Colonic mucosa (tissue), 4 donors: ENCODE data around the gene TMEM255A. TPM values are rescaled to one million over a fixed set of nuclear protein-coding genes. Genes with fewer than 3 reads are reported as not detected.

Experiments
- DNase-seq: peaks from one replicate; pipeline ENCODE4 v3.0.0-alpha.2; 2020
- H3K27ac ChIP-seq: fragments of 200-600 bp; one replicate; pipeline ENCODE4 v1.8.0; 2021
- H3K27me3 ChIP-seq: fragments of 200-600 bp; one replicate; pipeline ENCODE4 v1.8.0; 2021
- H3K36me3 ChIP-seq: fragments of 200-600 bp; one replicate; pipeline ENCODE4 v1.8.0; 2021
- H3K4me1 ChIP-seq: fragments of 200-600 bp; one replicate; pipeline ENCODE4 v1.8.0; 2021; ENCODE audit warnings: mild to moderate bottlenecking
- H3K4me3 ChIP-seq: fragments of 200-600 bp; one replicate; pipeline ENCODE4 v1.8.0; 2021
- H3K9ac ChIP-seq, 2 donors: one replicate each; pipeline ENCODE4 v1.7.0; 2013; ENCODE audit warnings: control low read depth in 2 of 2, low read depth in 2 of 2, low read length in 2 of 2
- H3K9me3 ChIP-seq: fragments of 200-600 bp; one replicate; pipeline ENCODE4 v1.8.0; 2021
- intact Hi-C: fragments of 100-400 bp; cut with DNase I; formaldehyde crosslinking; loops from one replicate; pipeline ENCODE4 v1.14.1; 2022
- total RNA-seq, 2 donors: library from RNA; stranded (reverse); fragmentation: NEBNext Ultra II Directional in 1 of 2; extraction: Animal tissue kit (Norgen Biotek cat#: 25700) in 1 of 2; gene quantifications; one replicate each; pipeline ENCODE4 v1.2.1, GENCODE V29; 2021
- TF ChIP-seq, protein P1 (sequence below): fragments of 200-600 bp; IDR thresholded peaks from one replicate; pipeline ENCODE4 v1.8.0; 2022; ENCODE audit warnings: antibody characterized with exemption, mild to moderate bottlenecking
- donor health status: healthy.
- donor health status: DM: no; HTN: no; CAD: no.
- donor health status: DM: no; HTN: no; CAD: no.

The TMEM255A gene
- total RNA-seq, 2 donors from 2014 or later, result 1.1 to 2.6 TPM

DNA sequence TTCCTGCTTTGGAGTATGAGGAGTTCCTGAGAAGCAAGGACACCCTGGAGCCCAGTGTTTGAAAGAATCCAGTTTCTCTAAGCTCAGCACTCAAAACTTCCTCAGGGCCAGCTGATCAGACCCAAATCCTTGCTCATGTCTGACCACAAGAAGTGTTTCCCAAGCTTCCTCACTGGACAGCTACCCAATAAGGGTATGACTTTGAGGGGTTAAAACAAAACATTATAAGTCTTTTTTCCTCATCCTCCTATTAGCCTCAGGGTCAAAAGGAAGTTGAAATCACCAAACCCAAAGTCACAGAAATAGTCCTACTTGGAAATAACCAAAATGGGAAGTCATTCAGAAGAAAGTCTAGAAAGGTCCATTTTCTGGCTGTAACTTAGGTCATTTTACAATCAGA is 46.9 kb downstream of the TMEM255A start:
- no peak for DNase-seq
- Histone ChIP-seq H3K9me3 (no peaks in the 10 kb centered on the region), H3K27me3 (no peaks in the 10 kb centered on the region), H3K9ac (no peak overlapping the region), H3K27ac (no peak overlapping the region), H3K36me3 (no peaks in the 10 kb centered on the region), H3K4me3 (no peak overlapping the region), H3K4me1 (no peaks in the 10 kb centered on the region)
- intact Hi-C loops, result no loop called here
- TF ChIP-seq, protein P1, sequence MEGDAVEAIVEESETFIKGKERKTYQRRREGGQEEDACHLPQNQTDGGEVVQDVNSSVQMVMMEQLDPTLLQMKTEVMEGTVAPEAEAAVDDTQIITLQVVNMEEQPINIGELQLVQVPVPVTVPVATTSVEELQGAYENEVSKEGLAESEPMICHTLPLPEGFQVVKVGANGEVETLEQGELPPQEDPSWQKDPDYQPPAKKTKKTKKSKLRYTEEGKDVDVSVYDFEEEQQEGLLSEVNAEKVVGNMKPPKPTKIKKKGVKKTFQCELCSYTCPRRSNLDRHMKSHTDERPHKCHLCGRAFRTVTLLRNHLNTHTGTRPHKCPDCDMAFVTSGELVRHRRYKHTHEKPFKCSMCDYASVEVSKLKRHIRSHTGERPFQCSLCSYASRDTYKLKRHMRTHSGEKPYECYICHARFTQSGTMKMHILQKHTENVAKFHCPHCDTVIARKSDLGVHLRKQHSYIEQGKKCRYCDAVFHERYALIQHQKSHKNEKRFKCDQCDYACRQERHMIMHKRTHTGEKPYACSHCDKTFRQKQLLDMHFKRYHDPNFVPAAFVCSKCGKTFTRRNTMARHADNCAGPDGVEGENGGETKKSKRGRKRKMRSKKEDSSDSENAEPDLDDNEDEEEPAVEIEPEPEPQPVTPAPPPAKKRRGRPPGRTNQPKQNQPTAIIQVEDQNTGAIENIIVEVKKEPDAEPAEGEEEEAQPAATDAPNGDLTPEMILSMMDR, result no peak

DNA sequence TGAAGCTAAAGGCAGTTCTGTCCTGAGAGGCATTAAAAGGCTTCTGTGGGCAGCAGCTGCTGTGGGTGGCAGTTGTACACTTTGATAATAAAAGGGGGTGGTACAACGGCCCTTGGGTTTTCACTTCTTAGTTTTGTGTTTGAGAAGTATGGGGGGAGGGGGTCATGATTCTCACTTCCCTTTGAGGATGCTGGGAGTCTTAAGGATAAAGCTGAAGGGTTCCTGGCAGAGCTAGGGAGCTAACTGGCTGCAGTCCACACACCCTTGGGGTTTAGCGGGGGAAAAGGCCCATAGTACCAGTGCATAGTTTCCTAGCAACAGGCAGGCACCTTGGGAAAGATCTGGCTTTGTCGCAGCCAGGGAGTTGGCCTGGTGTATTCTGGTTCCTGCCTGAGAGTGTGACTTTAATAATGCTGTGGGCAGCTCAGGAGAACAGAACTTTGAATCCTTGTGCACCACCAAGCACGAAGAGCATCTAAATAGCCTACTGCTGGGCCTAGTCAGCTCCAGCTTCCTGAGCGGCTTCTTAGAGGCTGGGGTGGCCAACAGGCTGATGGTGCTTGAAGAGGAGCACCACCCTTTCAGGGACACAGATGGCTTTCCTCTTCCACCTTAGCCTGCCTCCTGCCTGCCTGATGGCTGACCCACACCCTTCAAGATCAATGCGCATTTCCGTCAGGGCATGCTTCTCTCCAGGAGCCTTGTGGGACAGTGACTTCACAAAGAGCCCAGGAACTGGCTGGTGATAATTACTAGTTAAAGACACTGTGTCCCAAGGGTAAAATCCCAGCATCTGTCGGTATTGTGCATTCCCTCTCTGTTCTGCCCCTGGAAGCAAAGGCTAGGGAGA is 48.2 kb downstream of the TMEM255A start:
- H3K27me3 ChIP-seq, result no peaks in the 10 kb centered on the region
- TF ChIP-seq, protein P1, result no peak
- H3K27ac ChIP-seq, result no peak overlapping the region
- no peaks in the 10 kb centered on the region for H3K9me3 ChIP-seq
- DNase-seq, result no peak
- H3K36me3 ChIP-seq, result no peaks in the 10 kb centered on the region
- H3K9ac ChIP-seq, result no peak overlapping the region
- H3K4me3 ChIP-seq, result no peak overlapping the region
- H3K4me1 ChIP-seq, result no peaks in the 10 kb centered on the region
- intact Hi-C loops, result no loop called here

DNA sequence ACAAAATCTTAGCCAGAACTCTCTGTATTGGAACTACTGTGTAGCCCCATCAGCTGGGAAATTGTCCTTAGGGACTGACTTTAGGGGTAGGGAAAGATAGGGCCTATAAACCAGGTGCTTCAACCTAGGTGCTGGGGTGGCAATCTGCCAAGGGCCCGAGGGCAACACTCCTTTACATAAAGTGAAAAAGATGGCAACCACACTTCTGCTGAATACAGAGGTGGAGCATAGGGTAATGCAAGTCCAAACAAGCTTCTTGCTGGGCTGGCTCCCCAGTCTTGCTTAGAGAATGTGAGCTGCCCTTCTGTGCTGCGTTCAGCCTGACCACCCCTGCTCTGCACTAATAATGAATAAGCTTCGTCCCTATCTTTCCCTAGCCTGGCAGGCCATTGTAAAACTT is 50.9 kb downstream of the TMEM255A start:
- H3K36me3 ChIP-seq, result no peaks in the 10 kb centered on the region
- H3K4me1 ChIP-seq, result no peaks in the 10 kb centered on the region
- TF ChIP-seq, protein P1, result no peak
- no peaks in the 10 kb centered on the region for H3K27me3 ChIP-seq
- H3K27ac ChIP-seq, result no peak overlapping the region
- H3K9me3 ChIP-seq, result no peaks in the 10 kb centered on the region
- no peak overlapping the region for H3K9ac ChIP-seq
- intact Hi-C loops, result no loop called here
- DNase-seq, result no peak
- H3K4me3 ChIP-seq, result no peak overlapping the region

DNA sequence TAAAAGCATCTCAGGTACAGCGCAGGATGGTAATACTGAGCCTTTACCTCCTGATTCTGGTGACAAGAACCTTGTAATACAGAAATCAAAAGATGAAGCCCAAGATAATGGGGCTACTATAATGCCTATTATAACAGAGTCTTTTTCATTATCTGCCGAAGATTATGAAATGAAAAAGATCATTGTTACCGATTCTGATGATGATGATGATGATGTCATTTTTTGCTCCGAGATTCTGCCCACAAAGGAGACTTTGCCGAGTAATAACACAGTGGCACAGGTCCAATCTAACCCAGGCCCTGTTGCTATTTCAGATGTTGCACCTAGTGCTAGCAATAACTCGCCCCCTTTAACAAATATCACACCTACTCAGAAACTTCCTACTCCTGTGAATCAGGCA is 57.5 kb downstream of the TMEM255A start:
- Histone ChIP-seq H3K36me3 (no peaks in the 10 kb centered on the region), H3K4me1 (no peaks in the 10 kb centered on the region), H3K4me3 (no peak overlapping the region), H3K27me3 (no peaks in the 10 kb centered on the region), H3K9me3 (no peaks in the 10 kb centered on the region), H3K27ac (no peak overlapping the region), H3K9ac (no peak overlapping the region)
- intact Hi-C loops, result no loop called here
- DNase-seq, result no peak
- TF ChIP-seq, protein P1, result no peak

DNA sequence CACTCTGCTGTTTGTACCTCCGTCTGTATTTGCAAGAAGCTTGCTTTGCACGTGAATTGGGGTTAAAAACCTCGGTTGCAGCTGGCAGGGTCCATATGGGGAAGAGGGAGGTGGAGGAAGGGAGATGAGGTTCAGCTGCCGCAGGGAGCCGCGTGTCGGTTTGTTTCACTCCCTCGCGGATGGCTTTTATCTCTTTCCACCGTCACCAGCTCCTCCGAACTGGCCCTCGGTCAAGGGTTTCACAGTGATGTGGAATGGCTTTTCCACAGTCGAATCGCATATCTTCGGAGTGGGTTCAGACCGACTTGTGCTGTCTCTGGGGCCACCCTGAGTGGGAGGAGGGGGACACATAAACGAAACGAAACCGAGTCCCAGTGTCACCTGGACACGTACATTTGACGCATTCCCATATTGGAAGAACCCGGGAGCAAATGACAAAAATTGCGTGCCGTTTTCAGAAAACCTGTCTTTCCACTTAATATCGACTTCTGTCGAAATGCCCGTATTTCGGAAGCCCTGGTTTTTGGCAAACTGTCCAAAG is 59.7 kb downstream of the TMEM255A start:
- Histone ChIP-seq H3K9me3 (no peaks in the 10 kb centered on the region), H3K36me3 (no peaks in the 10 kb centered on the region), H3K27ac (peak overlapping the region; percentile 81), H3K9ac (peak overlapping the region; percentile 76 to 80), H3K4me3 (peak overlapping the region; percentile 53), H3K27me3 (no peaks in the 10 kb centered on the region), H3K4me1 (no peaks in the 10 kb centered on the region)
- DNase-seq, result peak; percentile 42
- intact Hi-C loops, result no loop called here
- TF ChIP-seq, protein P1, result no peak
